GM21528 (cell line): ENCODE results near the gene SNX30.

Source experiments
- ATAC-seq: cut with Tn5 transposase; IDR thresholded peaks from one replicate; pipeline ENCODE4 v1.9.1; 2021; ENCODE audit warnings: mild to moderate bottlenecking, moderate library complexity; ENCODE audit not compliant: unreplicated experiment, low FRiP score

SNX30 gene

DNA sequence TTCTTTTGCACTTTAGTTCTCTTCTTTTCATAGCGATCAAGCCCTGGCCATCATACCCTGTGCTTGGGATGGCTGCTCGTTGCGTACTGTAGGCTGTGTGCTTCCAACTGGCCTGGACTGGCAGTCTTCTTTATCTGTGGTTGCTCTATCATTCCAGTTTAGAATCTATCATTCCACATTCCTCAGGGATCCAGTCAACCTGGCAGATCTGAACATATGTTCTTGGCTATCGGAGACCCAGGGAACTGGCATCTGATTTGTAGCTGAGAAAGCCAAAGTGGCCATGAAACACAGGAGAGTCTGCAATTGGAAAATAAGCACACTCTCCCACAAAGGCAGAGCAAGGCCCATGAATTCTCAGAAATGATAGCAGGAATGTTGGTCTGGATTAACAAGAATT is 162.8 kb downstream of the SNX30 start:
- ATAC-seq = no peak

DNA sequence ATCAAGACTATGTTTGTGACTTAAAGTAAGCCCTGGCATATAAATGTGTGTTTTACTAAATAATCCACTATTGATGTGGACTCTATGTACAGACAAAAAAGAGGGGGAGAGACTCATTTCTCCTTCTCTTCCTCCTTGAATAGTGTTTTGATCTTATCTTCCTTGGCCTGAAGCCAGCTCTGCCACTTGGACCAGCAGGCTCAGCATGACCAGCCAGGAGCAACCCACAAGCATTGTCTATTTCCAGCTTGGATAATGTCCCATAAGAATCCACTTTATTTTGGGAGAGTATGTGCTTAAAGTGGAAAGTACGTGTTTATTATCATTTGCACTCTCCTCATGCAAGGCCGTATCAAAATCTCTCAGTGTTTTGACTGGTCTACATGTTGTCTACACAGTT is 164.0 kb downstream of the SNX30 start:
- ATAC-seq = no peak

DNA sequence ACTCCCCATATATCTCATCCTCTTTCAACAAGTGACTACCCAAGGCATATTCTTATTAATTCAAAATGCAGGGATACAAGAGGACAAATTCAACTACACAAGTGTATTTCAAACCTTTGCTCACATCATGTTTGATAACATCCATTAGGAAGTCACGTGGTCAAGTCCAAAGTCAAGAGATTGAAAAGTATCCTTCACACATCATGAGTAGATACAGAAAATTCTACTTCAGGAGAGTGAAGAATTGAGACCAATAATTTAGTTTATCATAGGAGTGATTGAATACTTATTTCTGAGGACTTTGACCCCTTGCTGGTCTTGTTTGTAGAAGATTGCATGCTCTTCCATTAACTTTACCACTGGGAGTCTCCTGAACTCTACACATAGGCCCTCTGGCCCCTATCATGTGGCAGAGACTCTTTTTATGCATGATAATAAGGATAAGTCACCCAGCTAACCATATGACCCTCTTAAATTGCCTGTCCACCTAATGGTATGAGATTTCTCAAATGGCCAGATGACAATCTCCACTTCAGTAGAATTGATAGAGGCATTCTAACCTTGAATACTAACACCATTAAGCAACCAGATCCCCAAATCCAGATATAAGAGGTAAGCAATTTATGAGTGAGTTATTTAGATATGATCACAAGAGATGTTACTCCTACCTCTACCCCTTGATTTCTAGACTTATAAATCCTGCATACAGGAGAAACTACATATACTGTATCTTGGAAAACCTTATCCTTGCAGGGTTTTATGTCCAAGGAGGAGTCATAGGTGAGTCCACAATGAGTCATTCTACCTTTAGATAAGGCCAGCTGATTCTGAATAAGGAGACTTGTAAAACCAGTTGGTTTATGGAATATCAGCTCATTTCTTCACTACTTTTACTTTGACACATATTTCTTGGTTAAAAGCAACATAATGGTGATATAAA is 166.8 kb downstream of the SNX30 start:
- ATAC-seq = no peak

GRCh38 chr9:112917987-112918362 is 167.4 kb downstream of the SNX30 start:
- ATAC-seq = no peak

GRCh38 chr9:112921549-112921948 is 171.0 kb downstream of the SNX30 start:
- no peak for ATAC-seq
